Osteocyte (in vitro differentiated cells): ENCODE data around the gene GJB3. TPM values are rescaled to one million over a fixed set of nuclear protein-coding genes. Genes with fewer than 3 reads are reported as not detected.
"Not testable (repeated sequence)": the region's sequence is repeated elsewhere in the genome, so short reads cannot be mapped to it uniquely, and the experiment has no call there.

Source experiments
- DNase-seq: peaks from one replicate; pipeline ENCODE4 v3.0.0; 2021; ENCODE audit warnings: mixed read lengths; ENCODE audit not compliant: unreplicated experiment; ENCODE audit errors: extremely low spot score
- H3K27ac Mint-ChIP-seq: one replicate; pipeline ENCODE4 v1.8.0; 2021; ENCODE audit warnings: mild to moderate bottlenecking, mixed read lengths; ENCODE audit not compliant: unreplicated experiment
- H3K27me3 Mint-ChIP-seq: one replicate; pipeline ENCODE4 v1.8.0; 2021; ENCODE audit warnings: mixed read lengths; ENCODE audit not compliant: unreplicated experiment
- H3K36me3 Mint-ChIP-seq: one replicate; pipeline ENCODE4 v1.8.0; 2021; ENCODE audit warnings: mixed read lengths; ENCODE audit not compliant: unreplicated experiment
- H3K4me1 Mint-ChIP-seq: one replicate; pipeline ENCODE4 v1.8.0; 2021; ENCODE audit warnings: mixed read lengths; ENCODE audit not compliant: unreplicated experiment
- H3K4me3 Mint-ChIP-seq: one replicate; pipeline ENCODE4 v1.8.0; 2021; ENCODE audit warnings: mild to moderate bottlenecking, moderate library complexity, mixed read lengths; ENCODE audit not compliant: unreplicated experiment
- H3K9me3 Mint-ChIP-seq: one replicate; pipeline ENCODE4 v1.8.0; 2021; ENCODE audit warnings: mixed read lengths; ENCODE audit not compliant: unreplicated experiment
- total RNA-seq: library from RNA; stranded (reverse); gene quantifications from 2 replicates; pipeline ENCODE4 v1.2.1, GENCODE V29; 2021
- TF ChIP-seq, protein P1 (sequence below): fragments of 200-600 bp; sonication (generic); IDR thresholded peaks from 2 replicates; pipeline ENCODE4 v1.5.0; 2021; ENCODE audit warnings: antibody characterized with exemption, mild to moderate bottlenecking, moderate library complexity

GJB3 gene
- total RNA-seq, 1 donor from 2014 or later = not detected

DNA sequence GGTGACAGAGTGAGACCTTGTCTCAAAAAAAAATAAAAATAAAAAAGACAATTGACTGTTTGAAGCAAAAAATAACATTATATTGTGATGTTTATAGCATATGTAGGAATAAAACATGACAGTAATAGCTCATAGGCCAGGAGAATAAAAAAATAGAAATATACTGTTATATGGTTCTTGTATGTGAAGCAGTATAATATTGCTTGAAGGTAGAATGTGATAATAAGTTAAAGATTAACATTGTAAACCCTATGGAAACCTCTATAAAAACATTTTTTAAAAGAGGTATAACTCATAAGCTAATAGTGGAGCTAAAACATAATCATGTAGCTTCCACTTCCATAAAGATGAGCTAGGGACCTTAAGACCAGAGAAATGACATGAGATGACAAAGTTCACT, 35.3 kb downstream of the GJB3 start:
- no peak for DNase-seq
- peaks cover 8% of the 10 kb centered on the region for H3K4me1 Mint-ChIP-seq
- no peak overlapping the region for H3K4me3 Mint-ChIP-seq
- TF ChIP-seq, protein P1, sequence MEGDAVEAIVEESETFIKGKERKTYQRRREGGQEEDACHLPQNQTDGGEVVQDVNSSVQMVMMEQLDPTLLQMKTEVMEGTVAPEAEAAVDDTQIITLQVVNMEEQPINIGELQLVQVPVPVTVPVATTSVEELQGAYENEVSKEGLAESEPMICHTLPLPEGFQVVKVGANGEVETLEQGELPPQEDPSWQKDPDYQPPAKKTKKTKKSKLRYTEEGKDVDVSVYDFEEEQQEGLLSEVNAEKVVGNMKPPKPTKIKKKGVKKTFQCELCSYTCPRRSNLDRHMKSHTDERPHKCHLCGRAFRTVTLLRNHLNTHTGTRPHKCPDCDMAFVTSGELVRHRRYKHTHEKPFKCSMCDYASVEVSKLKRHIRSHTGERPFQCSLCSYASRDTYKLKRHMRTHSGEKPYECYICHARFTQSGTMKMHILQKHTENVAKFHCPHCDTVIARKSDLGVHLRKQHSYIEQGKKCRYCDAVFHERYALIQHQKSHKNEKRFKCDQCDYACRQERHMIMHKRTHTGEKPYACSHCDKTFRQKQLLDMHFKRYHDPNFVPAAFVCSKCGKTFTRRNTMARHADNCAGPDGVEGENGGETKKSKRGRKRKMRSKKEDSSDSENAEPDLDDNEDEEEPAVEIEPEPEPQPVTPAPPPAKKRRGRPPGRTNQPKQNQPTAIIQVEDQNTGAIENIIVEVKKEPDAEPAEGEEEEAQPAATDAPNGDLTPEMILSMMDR = no peak
- no peaks in the 10 kb centered on the region for H3K36me3 Mint-ChIP-seq
- peaks cover 2% of the 10 kb centered on the region for H3K27me3 Mint-ChIP-seq
- peaks cover 6% of the 10 kb centered on the region for H3K9me3 Mint-ChIP-seq
- H3K27ac Mint-ChIP-seq = no peak overlapping the region

DNA sequence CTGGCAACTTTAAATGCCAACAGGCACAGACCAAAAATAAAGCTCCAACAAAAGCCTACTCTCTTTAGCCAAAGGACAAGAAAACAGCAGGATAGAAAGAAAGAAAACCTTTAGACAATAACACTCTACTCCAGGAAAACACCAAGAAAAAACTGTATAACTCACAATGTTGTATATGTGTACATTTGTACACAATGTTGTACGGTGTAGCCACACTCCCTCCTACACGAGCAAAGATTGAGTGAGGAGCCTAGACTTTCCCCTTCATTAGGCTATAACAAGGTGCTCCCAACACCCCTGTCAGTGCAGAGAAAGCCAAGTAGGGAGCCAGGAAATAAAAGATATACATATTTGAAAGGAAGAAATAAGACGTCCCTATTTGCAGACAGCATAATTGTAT, 35.8 kb downstream of the GJB3 start:
- DNase-seq = peak; percentile 7
- H3K9me3 Mint-ChIP-seq = peaks cover 6% of the 10 kb centered on the region
- no peak overlapping the region for H3K4me3 Mint-ChIP-seq
- H3K27me3 Mint-ChIP-seq = peaks cover 2% of the 10 kb centered on the region
- H3K4me1 Mint-ChIP-seq = peaks cover 8% of the 10 kb centered on the region
- TF ChIP-seq, protein P1 = no peak
- no peak overlapping the region for H3K27ac Mint-ChIP-seq
- H3K36me3 Mint-ChIP-seq = no peaks in the 10 kb centered on the region

DNA sequence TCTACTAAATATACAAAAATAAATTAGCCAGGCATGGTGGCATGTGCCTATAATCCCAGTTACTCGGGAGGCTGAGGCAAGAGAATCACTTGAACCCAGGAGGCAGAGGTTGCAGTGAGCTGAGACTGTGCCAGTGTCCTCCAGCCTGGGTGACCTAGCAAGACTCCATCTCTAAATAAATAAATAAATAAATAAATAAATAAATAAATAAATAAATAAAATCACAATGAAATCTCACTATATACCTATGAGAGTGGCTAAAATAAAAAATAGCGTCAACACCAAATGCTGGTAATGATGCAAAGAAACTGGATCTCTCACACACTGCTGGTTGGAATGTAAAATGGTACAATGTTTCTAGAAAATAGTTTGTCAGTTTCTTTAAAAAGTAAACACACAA, 37.8 kb downstream of the GJB3 start:
- not testable (repeated sequence) for H3K27me3 Mint-ChIP-seq, H3K9me3 Mint-ChIP-seq, H3K36me3 Mint-ChIP-seq, H3K27ac Mint-ChIP-seq, H3K4me1 Mint-ChIP-seq, DNase-seq, H3K4me3 Mint-ChIP-seq

DNA sequence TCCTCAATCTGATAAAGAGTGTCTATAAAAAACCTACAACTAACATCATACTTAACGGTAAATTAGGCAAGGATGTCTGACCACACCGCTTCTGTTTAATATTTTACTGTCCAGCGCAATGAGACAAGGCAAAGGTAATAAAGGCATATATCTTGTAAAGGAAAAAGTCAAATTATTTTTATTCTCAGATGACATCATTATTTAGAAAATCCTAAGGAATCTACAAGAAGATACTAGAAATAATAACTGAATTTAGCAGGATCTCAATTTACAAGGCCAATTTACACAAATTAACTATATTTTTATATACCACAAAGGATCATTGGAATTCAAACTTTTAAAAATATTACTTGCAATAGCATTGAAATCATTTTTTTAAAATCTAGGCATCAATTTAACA, 41.2 kb downstream of the GJB3 start:
- H3K4me1 Mint-ChIP-seq = no peaks in the 10 kb centered on the region
- no peak for DNase-seq
- TF ChIP-seq, protein P1 = no peak
- peaks cover 2% of the 10 kb centered on the region for H3K27me3 Mint-ChIP-seq
- peaks cover 13% of the 10 kb centered on the region for H3K9me3 Mint-ChIP-seq
- no peak overlapping the region for H3K27ac Mint-ChIP-seq
- H3K36me3 Mint-ChIP-seq = no peaks in the 10 kb centered on the region
- no peak overlapping the region for H3K4me3 Mint-ChIP-seq

DNA sequence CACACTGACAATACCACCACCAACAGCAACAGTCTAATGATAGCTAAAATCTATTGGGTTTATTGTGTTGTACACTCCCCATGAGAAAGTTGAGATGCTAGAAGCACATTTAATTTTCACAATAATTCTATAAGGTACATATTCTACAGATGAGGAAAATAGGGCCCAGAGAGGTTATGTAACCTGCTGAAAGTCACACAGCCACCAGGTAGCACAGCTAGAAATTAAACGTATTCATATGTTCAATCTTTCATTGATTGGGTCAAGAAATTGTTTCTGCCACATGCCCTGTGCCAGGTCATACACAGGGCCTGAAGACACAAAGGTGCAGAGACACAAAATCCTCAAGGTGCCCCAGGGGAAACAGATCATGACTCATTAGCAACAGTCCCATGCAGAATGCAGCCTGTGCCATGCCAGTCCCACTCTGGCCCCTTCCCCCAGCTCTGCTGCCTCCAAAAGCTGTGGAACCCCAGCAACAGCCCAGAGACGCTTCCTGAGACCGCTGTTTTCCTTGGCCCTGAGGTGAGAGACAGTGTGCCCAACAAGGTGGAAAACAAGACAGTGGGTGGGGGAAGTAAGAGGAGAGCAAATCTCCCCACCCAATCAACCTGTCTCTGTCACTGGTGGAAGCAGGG, 43.9 kb downstream of the GJB3 start:
- no peaks in the 10 kb centered on the region for H3K36me3 Mint-ChIP-seq
- no peak for DNase-seq
- no peaks in the 10 kb centered on the region for H3K4me1 Mint-ChIP-seq
- TF ChIP-seq, protein P1 = no peak
- no peak overlapping the region for H3K27ac Mint-ChIP-seq
- peaks cover 2% of the 10 kb centered on the region for H3K27me3 Mint-ChIP-seq
- no peak overlapping the region for H3K4me3 Mint-ChIP-seq
- peaks cover 13% of the 10 kb centered on the region for H3K9me3 Mint-ChIP-seq
